DND-41 (cell line): ENCODE measurements around the gene SHROOM3.

Source experiments
- ATAC-seq: fragments of 200-7000 bp; cut with Tn5 transposase; 3 replicates; pipeline ENCODE4 v1.9.1; 2021; ENCODE audit warnings: low read depth; ENCODE audit not compliant: insufficient read depth
- DNase-seq: peaks from one replicate; pipeline ENCODE4 v3.0.0-alpha.2; 2020
- H2AFZ ChIP-seq: 2 replicates; pipeline ENCODE4 v1.6.0; 2012; ENCODE audit warnings: low read depth, low read length
- H3K27ac ChIP-seq: 2 replicates; pipeline ENCODE4 v1.5.1; 2012; ENCODE audit warnings: low read length, inconsistent platforms
- H3K27me3 ChIP-seq: fragments of 200-600 bp; sonication (generic); 2 replicates; pipeline ENCODE4 v1.6.0; 2012; ENCODE audit warnings: low read length, mild to moderate bottlenecking, inconsistent platforms; ENCODE audit not compliant: insufficient read depth, poor library complexity
- H3K36me3 ChIP-seq: 2 replicates; pipeline ENCODE4 v1.5.1; 2012; ENCODE audit warnings: low read length, inconsistent platforms; ENCODE audit not compliant: insufficient read depth
- H3K4me1 ChIP-seq: 2 replicates; pipeline ENCODE4 v1.5.1; 2012; ENCODE audit warnings: mild to moderate bottlenecking, low read length; ENCODE audit not compliant: insufficient read depth
- H3K4me2 ChIP-seq: 2 replicates; pipeline ENCODE4 v1.6.0; 2012; ENCODE audit warnings: mild to moderate bottlenecking, moderate library complexity, low read length, inconsistent platforms; ENCODE audit not compliant: insufficient read depth
- H3K4me3 ChIP-seq, 2 experiments: fragments of 200-600 bp in 1 of 2; shearing (Covaris generic) in 1 of 2; 2 replicates each; pipeline ENCODE4 v1.5.1; 2012 to 2016; ENCODE audit warnings: inconsistent platforms in 2 of 2, low read length in 2 of 2, mild to moderate bottlenecking in 2 of 2, low read depth in 1 of 2, moderate library complexity in 1 of 2
- H3K79me2 ChIP-seq: 2 replicates; pipeline ENCODE4 v1.6.0; 2012; ENCODE audit warnings: low read length, inconsistent platforms; ENCODE audit not compliant: insufficient read depth
- H3K9ac ChIP-seq: 2 replicates; pipeline ENCODE4 v1.6.0; 2012; ENCODE audit warnings: low read depth, mild to moderate bottlenecking, inconsistent platforms, low read length, moderate library complexity
- H3K9me3 ChIP-seq: 2 replicates; pipeline ENCODE4 v1.5.1; 2012; ENCODE audit warnings: low read length, moderate library complexity, mild to moderate bottlenecking, inconsistent platforms; ENCODE audit not compliant: insufficient read depth, severe bottlenecking
- H4K20me1 ChIP-seq: 2 replicates; pipeline ENCODE4 v1.6.0; 2012; ENCODE audit warnings: low read length; ENCODE audit not compliant: insufficient read depth
- CTCF ChIP-seq: IDR thresholded peaks from 2 replicates; pipeline ENCODE4 v1.5.1; 2012; ENCODE audit warnings: borderline replicate concordance, low read length, moderate library complexity, mild to moderate bottlenecking; ENCODE audit not compliant: poor library complexity, severe bottlenecking; ENCODE audit errors: extremely low read depth
- EZH2 ChIP-seq: IDR thresholded peaks from 3 replicates; pipeline ENCODE4 v1.6.1; 2012; ENCODE audit warnings: borderline replicate concordance, low read depth, mild to moderate bottlenecking, moderate library complexity, low read length, inconsistent platforms; ENCODE audit not compliant: severe bottlenecking

The SHROOM3 gene

GRCh38 chr4:76558396-76559235 lies 123.6 kb downstream of the SHROOM3 start:
- H3K79me2 ChIP-seq: no peaks in the 10 kb centered on the region
- no peaks in the 10 kb centered on the region for H3K36me3 ChIP-seq
- H4K20me1 ChIP-seq: no peaks in the 10 kb centered on the region
- ATAC-seq (no peak), DNase-seq (no peak)
- no peaks in the 10 kb centered on the region for H3K4me1 ChIP-seq
- no peaks in the 10 kb centered on the region for H3K9me3 ChIP-seq
- TF ChIP-seq CTCF (no peak), EZH2 (no peak)
- no peak overlapping the region for H2AFZ ChIP-seq
- H3K9ac ChIP-seq: no peak overlapping the region
- H3K27ac ChIP-seq: no peak overlapping the region
- H3K4me2 ChIP-seq: no peak overlapping the region
- no peak overlapping the region for H3K4me3 ChIP-seq
- no peaks in the 10 kb centered on the region for H3K27me3 ChIP-seq

GRCh38 chr4:76559236-76560071 lies 124.4 kb downstream of the SHROOM3 start:
- Histone ChIP-seq H3K9me3 (no peaks in the 10 kb centered on the region), H3K4me2 (no peak overlapping the region), H4K20me1 (no peaks in the 10 kb centered on the region), H3K9ac (no peak overlapping the region), H3K36me3 (no peaks in the 10 kb centered on the region), H3K27me3 (no peaks in the 10 kb centered on the region), H3K27ac (no peak overlapping the region), H3K4me3 (no peak overlapping the region), H2AFZ (no peak overlapping the region), H3K79me2 (no peaks in the 10 kb centered on the region), H3K4me1 (no peaks in the 10 kb centered on the region)
- DNase-seq (no peak), ATAC-seq (no peak)
- TF ChIP-seq CTCF (no peak), EZH2 (no peak)

GRCh38 chr4:76562161-76562560 lies 127.1 kb downstream of the SHROOM3 start:
- Histone ChIP-seq H3K9me3 (no peaks in the 10 kb centered on the region), H3K4me2 (no peak overlapping the region)

More at GRCh38 chr4:76562161-76562560, 127.1 kb downstream of the SHROOM3 start:
- no peaks in the 10 kb centered on the region for H3K27me3 ChIP-seq
- no peaks in the 10 kb centered on the region for H3K36me3 ChIP-seq
- H2AFZ ChIP-seq: no peak overlapping the region
- no peaks in the 10 kb centered on the region for H3K4me1 ChIP-seq
- ATAC-seq: no peak
- no peaks in the 10 kb centered on the region for H4K20me1 ChIP-seq
- H3K79me2 ChIP-seq: no peaks in the 10 kb centered on the region
- no peak overlapping the region for H3K9ac ChIP-seq
- H3K4me3 ChIP-seq: no peak overlapping the region
- DNase-seq: no peak
- H3K27ac ChIP-seq: no peak overlapping the region
- TF ChIP-seq EZH2 (no peak), CTCF (no peak)
